B cell (primary cell): ENCODE data around the gene C3orf18. TPM values are rescaled to one million over a fixed set of nuclear protein-coding genes. Genes with fewer than 3 reads are reported as not detected.
A peak's percentile ranks its signal among the peaks of the same experiment; 100 is the strongest.

ENCODE experiments used
- ATAC-seq: fragments of 200-7000 bp; cut with Tn5 transposase; one replicate; pipeline ENCODE4 v1.10.0; 2021; ENCODE audit warnings: low read depth, mild to moderate bottlenecking, moderate number of reproducible peaks, moderate library complexity
- CTCF ChIA-PET: fragments of 350-600 bp; sonication (Branson Sonifier 250); formaldehyde crosslinking; loops from one replicate; lab custom pipeline; 2021; ENCODE audit warnings: antibody characterized with exemption, inconsistent platforms; lab: Charles Lee
- POLR2A ChIA-PET: fragments of 350-600 bp; sonication (Branson Sonifier 250); formaldehyde crosslinking; loops from one replicate; lab custom pipeline; 2021; ENCODE audit warnings: antibody characterized with exemption; lab: Charles Lee
- DNase-seq: peaks from one replicate; pipeline ENCODE4 v3.0.0; 2013
- H2AFZ ChIP-seq: 2 replicates; pipeline ENCODE4 v1.6.1; 2012; ENCODE audit warnings: mild to moderate bottlenecking, low read depth, low read length; ENCODE audit not compliant: insufficient read depth, poor library complexity, severe bottlenecking
- H3K27ac ChIP-seq, 2 donors: 1 replicate in 1 of 2; 2 replicates in 1 of 2; pipeline ENCODE4 v1.5.1; 2012 to 2013; ENCODE audit warnings: low read length in 2 of 2, mild to moderate bottlenecking in 2 of 2, moderate library complexity in 1 of 2
- H3K27me3 ChIP-seq, 4 experiments: fragments of 200-600 bp in 1 of 4; sonication (generic) in 1 of 4; replicated peaks in 1 of 4; 1 replicate in 2 of 4; 2 replicates in 2 of 4; pipeline versions ENCODE4 v1.6.1 to v1.7.0; 2013 to 2016; ENCODE audit warnings: low read length in 3 of 4, mild to moderate bottlenecking in 2 of 4, mixed read lengths in 1 of 4, moderate library complexity in 1 of 4; ENCODE audit not compliant: insufficient read depth in 4 of 4, control insufficient read depth in 3 of 4; ENCODE audit errors: control extremely low read depth in 1 of 4
- H3K36me3 ChIP-seq, 2 experiments: replicated peaks in 1 of 2; 1 replicate in 1 of 2; 2 replicates in 1 of 2; pipeline versions ENCODE4 v1.6.1 to v1.7.1; 2013; ENCODE audit warnings: low read length in 1 of 2; ENCODE audit not compliant: insufficient read depth in 2 of 2, control insufficient read depth in 1 of 2; ENCODE audit errors: control extremely low read depth in 1 of 2, extremely low read depth in 1 of 2
- H3K4me1 ChIP-seq, 2 donors: fragments of 200-600 bp in 1 of 2; sonication (generic) in 1 of 2; 1 replicate in 1 of 2; 2 replicates in 1 of 2; pipeline versions ENCODE4 v1.5.1 to v1.6.1; 2013 to 2017; ENCODE audit warnings: low read length in 2 of 2; ENCODE audit not compliant: control insufficient read depth in 2 of 2, insufficient read depth in 2 of 2
- H3K4me2 ChIP-seq: replicated peaks from 2 replicates; pipeline ENCODE3; 2012; ENCODE audit warnings: mild to moderate bottlenecking, low read depth, low read length; ENCODE audit not compliant: poor library complexity, severe bottlenecking
- H3K4me3 ChIP-seq, 5 experiments: fragments of 200-600 bp in 1 of 5; sonication (generic) in 1 of 5; 1 replicate in 3 of 5; 2 replicates in 2 of 5; pipeline versions ENCODE4 v1.5.1 to v1.7.0; 2011 to 2016; ENCODE audit warnings: low read length in 4 of 5, mild to moderate bottlenecking in 4 of 5, low read depth in 2 of 5, control low read depth in 1 of 5, moderate library complexity in 1 of 5; ENCODE audit not compliant: insufficient read depth in 1 of 5; ENCODE audit errors: control extremely low read depth in 1 of 5, extremely low read depth in 1 of 5
- H3K79me2 ChIP-seq: fragments of 200-600 bp; sonication (generic); one replicate; pipeline ENCODE4 v1.6.0; 2016; ENCODE audit warnings: low read length; ENCODE audit not compliant: control insufficient read depth, insufficient read depth
- H3K9ac ChIP-seq: fragments of 200-600 bp; sonication (generic); 2 replicates; pipeline ENCODE4 v1.6.1; 2017; ENCODE audit warnings: mild to moderate bottlenecking, low read length, moderate library complexity
- H3K9me3 ChIP-seq, 3 donors: one replicate each; pipeline versions ENCODE4 v1.6.1 to v1.7.1; 2013; ENCODE audit warnings: low read length in 2 of 3; ENCODE audit not compliant: control insufficient read depth in 2 of 3, insufficient read depth in 1 of 3; ENCODE audit errors: control extremely low read depth in 1 of 3
- H4K20me1 ChIP-seq: 2 replicates; pipeline ENCODE4 v1.6.0; 2012; ENCODE audit warnings: mild to moderate bottlenecking, low read length; ENCODE audit not compliant: insufficient read depth, control insufficient read depth, poor library complexity, severe bottlenecking
- H3K27ac Mint-ChIP-seq: one replicate; pipeline ENCODE4 v1.8.0; 2021; ENCODE audit warnings: mixed read lengths
- H3K27me3 Mint-ChIP-seq: one replicate; pipeline ENCODE4 v1.8.0; 2021; ENCODE audit warnings: mixed read lengths
- H3K4me1 Mint-ChIP-seq: one replicate; pipeline ENCODE4 v1.8.0; 2021; ENCODE audit warnings: mixed read lengths
- H3K4me3 Mint-ChIP-seq: one replicate; pipeline ENCODE4 v1.8.0; 2021; ENCODE audit warnings: mixed read lengths
- H3K9me3 Mint-ChIP-seq: one replicate; pipeline ENCODE4 v1.8.0; 2022; ENCODE audit warnings: mixed read lengths; ENCODE audit not compliant: insufficient read depth
- CTCF ChIP-seq: fragments of 200-600 bp; IDR thresholded peaks from one replicate; pipeline ENCODE4 v1.8.0; 2022; ENCODE audit warnings: antibody characterized with exemption, mild to moderate bottlenecking
- EZH2 ChIP-seq: IDR thresholded peaks from 2 replicates; pipeline ENCODE4 v1.6.1; 2012; ENCODE audit warnings: borderline replicate concordance, low read depth, mild to moderate bottlenecking, moderate library complexity, low read length; ENCODE audit not compliant: insufficient read depth, poor library complexity, severe bottlenecking
- WGBS: methylation state at CpG from one replicate; pipeline ENCODE4 v1.1.5; 2013; ENCODE audit warnings: missing lambda C conversion rate; ENCODE audit not compliant: insufficient coverage; 5-methylcytosine and 5-hydroxymethylcytosine counted together
- intact Hi-C: fragments of 100-400 bp; cut with micrococcal nuclease; formaldehyde crosslinking; loops from one replicate; pipeline ENCODE4 v1.10.0; 2022
- polyA plus RNA-seq: library from polyadenylated mRNA; depleted of rRNA; stranded (reverse); fragments of >200 nt; gene quantifications from 2 replicates; pipeline ENCODE4 v1.2.3, GENCODE V29; 2012
- total RNA-seq, 2 donors: library from RNA; stranded (reverse); fragments of 120-200 nt in 1 of 2; gene quantifications; 1 replicate in 1 of 2; 2 replicates in 1 of 2; pipeline versions ENCODE4 v1.2.3 to v1.2.4, GENCODE V29; 2013 to 2022

The C3orf18 gene
- total and polyA plus RNA-seq, 2 donors (not counting 1 experiment from before 2014, with no cell fraction given), result 14.3 to 15.4 TPM

DNA sequence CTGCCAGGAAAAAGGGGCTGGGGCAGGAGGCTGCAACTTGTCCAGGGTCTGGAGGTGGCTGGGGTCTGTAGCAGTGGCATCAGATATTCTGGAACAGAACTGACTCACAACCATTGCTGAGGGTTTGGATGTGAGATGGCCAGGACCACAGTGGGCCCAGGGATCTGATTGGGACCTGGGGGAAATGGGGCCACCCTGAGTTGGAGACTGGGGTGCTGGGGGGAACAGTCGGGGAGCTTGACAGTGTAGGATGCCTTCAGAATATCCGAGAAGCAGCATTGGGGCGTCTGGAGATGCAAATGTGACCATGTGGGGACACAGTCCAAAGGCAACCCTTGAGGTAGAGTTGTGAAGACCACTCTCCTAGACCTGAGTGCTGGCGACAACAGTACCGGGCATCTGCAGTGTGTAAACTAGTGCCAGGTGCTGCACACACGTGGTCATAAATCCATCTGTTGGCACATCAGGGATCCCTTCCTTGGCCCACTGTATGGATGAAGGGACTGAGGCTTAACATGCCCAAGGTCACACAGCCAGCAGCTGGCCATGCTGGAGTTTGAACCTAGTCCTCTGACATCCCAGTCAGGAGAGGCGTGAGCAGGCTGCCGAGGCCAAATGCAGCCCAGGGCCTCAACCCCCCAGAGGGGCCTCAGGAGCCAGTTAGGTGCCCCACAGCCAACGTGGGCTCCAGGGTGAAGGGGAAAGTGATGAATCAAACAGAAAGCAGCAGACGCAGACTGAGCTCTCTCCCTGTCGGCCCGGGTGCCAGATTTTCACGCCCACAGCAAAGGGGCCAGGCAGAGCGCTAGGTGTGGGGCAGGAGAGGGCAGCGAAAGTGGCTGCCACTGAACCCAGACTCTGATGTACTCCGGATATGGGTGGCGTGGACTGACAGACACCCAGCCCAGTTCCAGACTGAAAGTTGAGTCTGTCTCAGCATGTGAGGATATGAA lies 20.5 kb upstream of the C3orf18 start:
- Histone ChIP-seq H3K9ac (no peak overlapping the region), H3K4me1 (peaks cover 18 to 43% of the 10 kb centered on the region in 2 donors), H3K36me3 (no peaks in the 10 kb centered on the region), H3K27me3 (no peaks in the 10 kb centered on the region), H3K9me3 (no peaks in the 10 kb centered on the region), H2AFZ (no peak overlapping the region), H3K4me3 (no peak overlapping the region), H3K4me2 (peak overlapping the region; percentile 28), H3K27ac (no peak overlapping the region), H3K79me2 (no peaks in the 10 kb centered on the region), H4K20me1 (no peaks in the 10 kb centered on the region)
- Mint-ChIP-seq H3K27ac (peak overlapping the region; percentile 67), H3K4me1 (peaks cover 29% of the 10 kb centered on the region), H3K9me3 (no peaks in the 10 kb centered on the region), H3K27me3 (no peaks in the 10 kb centered on the region), H3K4me3 (no peak overlapping the region)
- intact Hi-C loops, result no loop called here
- ChIA-PET CTCF (interaction anchor here (10.4 to 11.1 kb wide), 2 partner anchors 15 to 24 kb away, joined by 116 to 204 read pairs; partner anchors contain the start of genes CISH, HEMK1 and MAPKAPK3), POLR2A (no interaction called here)
- no peak for DNase-seq
- no peak for ATAC-seq
- TF ChIP-seq CTCF (no peak), EZH2 (no peak)
- 46% methylated on average over 17 of the region's 17 CpGs for WGBS

- Histone ChIP-seq H4K20me1 (no peaks in the 10 kb centered on the region), H3K4me2 (no peak overlapping the region), H3K9ac (no peak overlapping the region), H2AFZ (no peak overlapping the region), H3K27me3 (no peaks in the 10 kb centered on the region), H3K4me1 (peaks cover 16 to 38% of the 10 kb centered on the region in 2 donors), H3K4me3 (no peak overlapping the region), H3K9me3 (no peaks in the 10 kb centered on the region), H3K36me3 (no peaks in the 10 kb centered on the region), H3K79me2 (no peaks in the 10 kb centered on the region), H3K27ac (no peak overlapping the region)
- Mint-ChIP-seq H3K27ac (peak overlapping the region; percentile 67), H3K4me3 (no peak overlapping the region), H3K9me3 (no peaks in the 10 kb centered on the region), H3K27me3 (no peaks in the 10 kb centered on the region), H3K4me1 (peaks cover 25% of the 10 kb centered on the region)
- TF ChIP-seq CTCF (no peak), EZH2 (no peak)
- ChIA-PET CTCF (interaction anchor here (10.4 to 11.1 kb wide), 2 partner anchors 14 to 25 kb away, joined by 116 to 204 read pairs; partner anchors contain the start of genes CISH, HEMK1 and MAPKAPK3), POLR2A (no interaction called here)
- ATAC-seq, result no peak
- no peak for DNase-seq
- 97% methylated on average over 5 of the region's 6 CpGs for WGBS
- intact Hi-C loops, result no loop called here
Observed at GRCh38 chr3:50587373-50587772, 19.8 kb upstream of the C3orf18 start.
